T1000 (cell line): ENCODE data around the gene SLIT1.
"Not testable (repeated sequence)": the region's sequence is repeated elsewhere in the genome, so short reads cannot be mapped to it uniquely, and the experiment has no call there.

Experiments
- DNase-seq: peaks from one replicate; lab custom pipeline; 2025; ENCODE audit warnings: mixed read lengths; lab: John Stamatoyannopoulos, UW

Gene SLIT1

GRCh38 chr10:97107551-97107950 lies 78.2 kb downstream of the SLIT1 start:
- no peak for DNase-seq

DNA sequence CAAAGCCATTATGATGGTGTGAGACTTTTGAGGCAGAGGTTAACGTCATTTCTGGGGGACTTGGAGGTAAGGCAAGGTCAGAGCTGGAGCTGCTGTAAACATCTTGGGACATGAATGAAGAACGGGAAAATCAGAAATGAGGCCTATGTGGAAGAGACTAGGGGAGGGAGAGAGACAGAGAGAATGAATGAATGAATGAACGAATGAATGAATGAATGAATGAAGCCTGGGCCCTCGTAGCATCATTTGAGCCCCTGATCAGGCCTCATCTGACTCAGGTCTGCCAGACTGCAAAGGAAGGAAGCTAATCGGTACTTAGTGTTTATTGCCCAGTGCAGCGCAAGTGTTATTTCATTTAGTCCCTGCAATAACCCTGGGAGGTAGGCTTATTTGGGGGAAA lies 79.6 kb downstream of the SLIT1 start:
- no peak for DNase-seq

DNA sequence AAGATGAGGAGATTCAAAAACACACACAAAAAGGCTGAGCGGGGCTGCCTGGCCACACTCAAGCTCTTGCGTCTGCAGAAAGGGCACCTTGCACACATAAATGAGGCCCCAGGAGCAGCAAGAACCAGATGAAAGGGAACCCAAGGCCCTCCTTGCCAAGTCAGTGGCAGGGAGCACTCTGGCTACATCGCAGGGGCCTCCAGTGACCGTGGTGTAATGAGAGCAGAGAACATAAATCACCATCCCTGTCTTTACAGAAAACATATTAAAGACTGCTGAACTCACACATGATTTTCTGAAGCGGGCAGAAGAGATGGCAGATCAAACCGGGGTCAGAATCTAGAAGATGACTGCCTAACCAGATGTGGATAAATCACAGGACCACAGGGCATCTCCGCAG lies 80.5 kb downstream of the SLIT1 start:
- DNase-seq, result no peak

- no peak for DNase-seq
Measured at GRCh38 chr10:97103316-97104080, 82.3 kb downstream of the SLIT1 start.

DNA sequence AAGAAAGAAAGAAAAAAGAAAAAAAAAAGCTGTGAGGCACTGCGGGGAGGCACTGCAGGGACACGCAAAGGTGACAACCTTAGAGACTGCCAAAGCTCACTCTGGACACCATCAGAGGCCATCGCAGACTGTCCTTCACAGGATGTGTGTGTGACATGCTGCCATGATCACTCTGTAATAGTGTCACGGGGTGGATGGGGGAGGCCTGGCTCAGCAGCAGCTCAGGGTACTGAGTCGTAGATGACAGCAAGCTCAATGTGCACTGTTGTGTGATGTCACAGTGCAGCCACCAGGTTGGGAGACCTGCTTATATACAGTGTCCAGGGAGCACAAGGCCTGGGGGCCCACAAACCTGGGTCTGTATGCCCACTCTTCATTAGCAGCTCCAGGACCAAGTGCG lies 83.3 kb downstream of the SLIT1 start:
- no peak for DNase-seq

DNA sequence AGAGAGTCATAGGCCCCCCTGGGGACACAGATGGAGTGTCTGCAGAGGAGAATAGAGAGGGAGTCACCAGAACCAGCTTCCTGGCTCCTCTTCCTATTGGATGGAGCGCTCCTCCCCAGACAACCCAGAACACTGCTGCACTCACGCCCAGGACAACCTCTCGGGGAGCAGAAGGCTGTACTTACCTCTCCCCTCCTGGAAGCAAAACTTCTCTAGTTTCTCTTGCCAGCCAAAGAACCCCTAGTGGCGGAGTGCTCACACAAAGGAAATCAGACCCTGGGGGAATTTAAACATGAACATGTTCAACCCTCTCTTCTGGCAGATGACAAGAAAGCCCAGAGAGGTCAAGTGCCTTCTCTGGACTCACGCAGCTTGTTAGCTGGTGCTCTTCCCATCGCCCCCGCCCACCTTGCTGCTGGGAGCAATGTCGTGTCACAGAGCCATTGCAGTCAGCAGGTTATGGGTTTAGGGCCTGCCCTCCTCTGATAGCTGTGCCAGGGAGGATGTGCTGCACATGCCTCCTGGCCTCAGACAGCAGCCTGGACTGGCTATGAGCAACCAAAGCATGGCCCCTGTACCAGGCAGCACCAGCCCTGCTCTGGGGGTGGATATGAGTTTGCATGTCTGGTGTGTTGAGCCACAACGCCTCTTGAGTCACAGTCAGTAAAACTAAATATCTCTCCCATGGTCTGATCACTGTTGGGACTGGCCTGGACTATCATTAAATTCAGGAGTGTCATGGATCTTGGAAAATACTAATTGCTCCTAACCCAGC lies 84.4 kb downstream of the SLIT1 start:
- no peak for DNase-seq

DNA sequence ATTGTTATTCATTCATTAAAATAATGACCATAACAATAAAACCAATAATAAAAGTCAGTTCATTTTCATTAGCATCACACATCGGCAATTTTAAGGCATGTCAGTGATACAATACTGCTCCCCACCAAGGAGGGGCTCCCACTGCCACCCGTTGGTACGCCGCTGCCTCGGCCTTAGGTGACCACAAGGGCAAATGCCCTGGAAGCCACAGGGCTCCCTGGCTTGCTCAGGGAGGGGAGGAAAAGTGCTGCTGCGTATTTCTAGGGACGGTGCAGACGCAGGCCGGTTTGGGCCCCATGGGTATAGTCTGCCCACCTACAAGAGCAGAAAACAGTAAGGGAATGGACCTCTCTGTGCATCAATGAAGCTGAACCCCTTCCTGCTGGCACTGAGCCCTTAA lies 85.1 kb downstream of the SLIT1 start:
- no peak for DNase-seq

DNA sequence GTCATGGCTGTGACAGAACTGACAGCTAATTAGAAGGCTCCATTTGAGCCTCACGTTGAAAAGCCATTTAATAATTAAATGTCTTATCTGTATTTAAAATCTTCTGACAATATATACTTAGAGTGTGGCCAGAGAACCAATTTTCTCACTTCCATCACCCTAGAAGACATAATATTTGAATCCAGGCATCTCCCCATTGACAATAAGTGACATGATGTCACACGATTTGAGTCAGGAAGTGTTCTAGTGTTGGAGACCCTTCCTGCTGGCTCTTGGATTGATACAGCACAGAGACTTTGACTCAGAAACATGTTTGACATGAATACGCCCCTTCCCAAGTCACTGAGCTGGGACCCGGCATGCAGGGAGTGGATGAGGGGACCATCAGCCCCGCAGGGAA lies 85.9 kb downstream of the SLIT1 start:
- no peak for DNase-seq

GRCh38 chr10:97099089-97099488 lies 86.7 kb downstream of the SLIT1 start:
- DNase-seq, result no peak

GRCh38 chr10:97097084-97097433 lies 88.7 kb downstream of the SLIT1 start:
- DNase-seq, result no peak

- no peak for DNase-seq
Measured at GRCh38 chr10:97096261-97097083, 89.3 kb downstream of the SLIT1 start.

- no peak for DNase-seq
Measured at GRCh38 chr10:97095701-97096260, 90.0 kb downstream of the SLIT1 start.

DNA sequence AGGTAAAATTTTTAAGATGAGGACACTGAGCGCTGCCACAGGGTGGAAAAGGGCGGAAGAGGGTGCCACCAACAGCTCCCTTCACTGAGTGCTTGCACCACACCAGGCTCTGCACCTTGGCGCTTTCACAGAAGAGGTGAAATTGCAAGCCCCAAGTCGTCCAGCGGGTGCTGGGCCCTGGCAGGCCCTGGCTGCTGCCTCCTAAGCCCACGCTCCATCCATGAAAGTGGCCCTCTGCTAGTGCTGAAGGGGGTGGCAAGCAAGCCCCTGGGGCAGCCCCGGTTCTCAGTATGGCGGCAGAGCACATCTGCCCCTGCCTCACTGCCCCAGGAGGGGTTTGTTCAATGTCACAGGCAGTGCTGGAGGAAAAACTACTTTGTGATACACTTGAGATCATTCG lies 95.1 kb downstream of the SLIT1 start:
- no peak for DNase-seq

- no peak for DNase-seq
Measured at GRCh38 chr10:97090035-97090434, 95.7 kb downstream of the SLIT1 start.

- no peak for DNase-seq
Measured at GRCh38 chr10:97089209-97089870, 96.4 kb downstream of the SLIT1 start.

- DNase-seq, result no peak
Measured at GRCh38 chr10:97087296-97087695, 98.5 kb downstream of the SLIT1 start.

- DNase-seq, result no peak
Measured at GRCh38 chr10:97086530-97086929, 99.2 kb downstream of the SLIT1 start.

- DNase-seq, result no peak
Measured at GRCh38 chr10:97083228-97083829, 102.4 kb downstream of the SLIT1 start.

DNA sequence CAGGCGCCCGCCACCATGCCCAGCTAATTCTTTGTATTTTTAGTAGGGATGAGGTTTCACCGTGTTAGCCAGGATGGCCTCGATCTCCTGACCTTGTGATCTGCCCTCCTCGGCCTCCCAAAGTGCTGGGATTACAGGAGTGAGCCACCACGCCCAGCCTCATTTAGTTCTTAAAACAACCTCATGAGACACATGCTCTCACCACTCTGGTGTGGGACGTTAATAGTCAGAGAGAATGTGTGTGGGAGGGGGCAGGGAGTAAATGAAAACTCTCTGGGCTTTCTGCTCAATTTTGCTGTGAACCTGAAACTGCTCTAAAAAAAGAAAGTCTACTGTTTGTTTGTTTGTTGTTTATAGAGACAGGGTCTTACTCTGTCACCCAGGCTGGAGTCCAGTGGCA lies 103.2 kb downstream of the SLIT1 start:
- DNase-seq, result not testable (repeated sequence)

DNA sequence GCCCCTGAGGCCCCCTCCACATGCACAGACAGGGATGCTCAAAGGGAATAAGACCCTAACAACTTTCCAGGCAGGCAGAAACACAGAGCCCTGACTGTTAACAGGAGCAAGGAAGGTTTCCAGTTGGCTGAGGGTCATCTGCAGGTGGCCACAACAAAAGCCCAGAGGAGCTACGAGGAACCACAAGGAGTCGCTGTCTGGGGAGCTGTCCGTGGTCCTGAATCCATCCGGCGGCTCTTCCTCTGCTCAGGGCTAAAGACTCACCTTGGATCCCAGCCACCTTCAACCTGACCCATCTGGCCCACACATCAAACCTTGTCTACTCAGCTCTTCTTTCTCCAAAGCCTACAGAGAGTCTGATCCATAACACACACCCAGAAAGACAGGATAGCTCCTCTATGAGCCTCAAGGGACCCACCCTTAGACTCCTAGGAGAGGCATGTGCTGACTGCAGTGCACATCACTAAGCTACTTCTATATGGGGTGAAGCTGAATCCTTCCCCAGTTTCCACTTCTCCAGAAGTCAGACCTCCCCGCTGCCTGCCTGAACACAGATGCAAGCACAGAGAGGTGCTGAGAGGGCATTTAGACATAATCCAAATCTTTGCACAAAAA lies 104.0 kb downstream of the SLIT1 start:
- DNase-seq, result peak; percentile 18
